Aorta (tissue), 5 donors: Measurements from ENCODE around the gene DDX23. TPM values are rescaled to one million over a fixed set of nuclear protein-coding genes. Genes with fewer than 3 reads are reported as not detected.

Source experiments
- ATAC-seq: fragments of 200-7000 bp; cut with Tn5 transposase; one replicate; pipeline ENCODE4 v1.9.1; 2022; ENCODE audit warnings: moderate library complexity; ENCODE audit not compliant: low FRiP score
- DNase-seq, 2 donors: peaks; one replicate each; pipeline ENCODE4 v3.0.0-alpha.2; 2020
- H3K27ac ChIP-seq, 2 donors: one replicate each; pipeline ENCODE4 v1.5.1; 2013; ENCODE audit warnings: low read length in 2 of 2, mild to moderate bottlenecking in 2 of 2, moderate library complexity in 2 of 2, control low read depth in 1 of 2, inconsistent platforms in 1 of 2, low read depth in 1 of 2
- H3K27me3 ChIP-seq, 2 donors: one replicate each; pipeline ENCODE4 v1.6.1; 2013; ENCODE audit warnings: control low read depth in 1 of 2, low read length in 1 of 2, mild to moderate bottlenecking in 1 of 2, moderate library complexity in 1 of 2; ENCODE audit not compliant: insufficient read depth in 2 of 2, control insufficient read depth in 1 of 2
- H3K36me3 ChIP-seq, 2 donors: one replicate each; pipeline ENCODE4 v1.6.1; 2013; ENCODE audit warnings: control low read depth in 1 of 2, low read length in 1 of 2, mild to moderate bottlenecking in 1 of 2; ENCODE audit not compliant: insufficient read depth in 2 of 2, control insufficient read depth in 1 of 2
- H3K4me1 ChIP-seq, 2 donors: one replicate each; pipeline ENCODE4 v1.6.1; 2013; ENCODE audit warnings: low read length in 2 of 2, control low read depth in 1 of 2, mild to moderate bottlenecking in 1 of 2, moderate library complexity in 1 of 2; ENCODE audit not compliant: insufficient read depth in 2 of 2, control insufficient read depth in 1 of 2
- H3K4me3 ChIP-seq, 2 donors: one replicate each; pipeline ENCODE4 v1.5.1; 2013; ENCODE audit warnings: low read length in 2 of 2, control low read depth in 1 of 2, mild to moderate bottlenecking in 1 of 2
- H3K9me3 ChIP-seq: one replicate; pipeline ENCODE4 v1.6.1; 2013; ENCODE audit warnings: mild to moderate bottlenecking, low read length; ENCODE audit not compliant: control insufficient read depth
- WGBS, 2 donors: extraction: QIAGEN DNeasy Blood & Tissue Kit; methylation state at CpG; one replicate each; pipeline ENCODE4 v1.1.7; 2013; 5-methylcytosine and 5-hydroxymethylcytosine counted together
- intact Hi-C, 2 donors: fragments of 100-400 bp; cut with DNase I; formaldehyde crosslinking; loops; one replicate each; pipeline versions ENCODE4 v1.14.2 to v1.15.0; 2022
- polyA plus RNA-seq, 2 donors: library from polyadenylated mRNA; stranded (reverse); fragments of 200-250 nt; gene quantifications; one replicate each; pipeline ENCODE4 v1.2.3, GENCODE V29; 2013
- total RNA-seq, 2 donors: library from RNA; stranded (reverse); fragmentation: NEBNext Ultra II Directional; extraction: Animal tissue kit (Norgen Biotek cat#: 25700); gene quantifications; one replicate each; pipeline ENCODE4 v1.2.1, GENCODE V29; 2021
- donor health status: healthy with polysubstance abuse.
- donor health status: Bipolar disorder and iron deficiency.
- donor health status: DM: no; HTN: no; CAD: no.
- donor health status: DM: no; HTN: no; CAD: no.
- donor health status: DM: yes; HTN: yes; CAD: no.

The DDX23 gene
- total and polyA plus RNA-seq, 4 donors = 25.9 to 77.2 (median 50.2) TPM

- DNase-seq (no peak), ATAC-seq (no peak)
- H3K27ac ChIP-seq = no peak overlapping the region
- H3K9me3 ChIP-seq = no peaks in the 10 kb centered on the region
- H3K27me3 ChIP-seq = no peaks in the 10 kb centered on the region
- H3K36me3 ChIP-seq = no peaks in the 10 kb centered on the region
- intact Hi-C loops = no loop called here
- no peak overlapping the region for H3K4me3 ChIP-seq
- WGBS, 2 donors = 70 to 83% methylated on average over 2 of the region's 2 CpGs
- no peaks in the 10 kb centered on the region for H3K4me1 ChIP-seq
Observed at GRCh38 chr12:48822711-48823110, 29.3 kb downstream of the DDX23 start.

DNA sequence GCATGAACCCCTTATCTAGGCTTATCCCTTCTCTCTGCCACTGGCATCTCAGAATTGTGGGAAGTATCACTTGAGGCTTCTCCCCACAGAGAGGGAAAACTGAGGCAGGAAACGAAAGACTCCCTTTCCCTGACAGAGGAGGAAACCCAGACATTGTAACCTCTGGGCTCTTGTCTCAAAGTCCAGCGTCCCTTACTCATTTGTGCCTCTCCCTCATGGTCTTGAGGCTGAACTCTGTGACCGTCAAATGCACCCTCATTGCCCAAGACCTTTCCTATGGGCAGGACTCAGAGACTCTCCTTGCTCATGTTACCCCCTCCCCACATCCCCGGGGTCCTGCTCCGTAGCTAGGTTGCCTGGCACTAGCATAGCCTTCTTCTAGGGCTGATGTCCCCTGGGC lies 29.8 kb downstream of the DDX23 start:
- H3K27ac ChIP-seq = no peak overlapping the region
- WGBS, 2 donors = 90 to 92% methylated on average over 5 of the region's 5 CpGs
- H3K4me3 ChIP-seq = no peak overlapping the region
- intact Hi-C loops = no loop called here
- H3K27me3 ChIP-seq = no peaks in the 10 kb centered on the region
- no peak for DNase-seq
- ATAC-seq = no peak
- no peaks in the 10 kb centered on the region for H3K9me3 ChIP-seq
- no peaks in the 10 kb centered on the region for H3K4me1 ChIP-seq
- no peaks in the 10 kb centered on the region for H3K36me3 ChIP-seq

GRCh38 chr12:48819986-48820725 lies 31.8 kb downstream of the DDX23 start:
- H3K9me3 ChIP-seq = no peaks in the 10 kb centered on the region
- intact Hi-C loops = no loop called here
- no peak for ATAC-seq
- DNase-seq = no peak
- H3K4me3 ChIP-seq = no peak overlapping the region
- no peaks in the 10 kb centered on the region for H3K4me1 ChIP-seq
- WGBS, 2 donors = 74 to 78% methylated on average over 5 of the region's 5 CpGs
- H3K36me3 ChIP-seq = no peaks in the 10 kb centered on the region
- no peak overlapping the region for H3K27ac ChIP-seq
- H3K27me3 ChIP-seq = no peaks in the 10 kb centered on the region

DNA sequence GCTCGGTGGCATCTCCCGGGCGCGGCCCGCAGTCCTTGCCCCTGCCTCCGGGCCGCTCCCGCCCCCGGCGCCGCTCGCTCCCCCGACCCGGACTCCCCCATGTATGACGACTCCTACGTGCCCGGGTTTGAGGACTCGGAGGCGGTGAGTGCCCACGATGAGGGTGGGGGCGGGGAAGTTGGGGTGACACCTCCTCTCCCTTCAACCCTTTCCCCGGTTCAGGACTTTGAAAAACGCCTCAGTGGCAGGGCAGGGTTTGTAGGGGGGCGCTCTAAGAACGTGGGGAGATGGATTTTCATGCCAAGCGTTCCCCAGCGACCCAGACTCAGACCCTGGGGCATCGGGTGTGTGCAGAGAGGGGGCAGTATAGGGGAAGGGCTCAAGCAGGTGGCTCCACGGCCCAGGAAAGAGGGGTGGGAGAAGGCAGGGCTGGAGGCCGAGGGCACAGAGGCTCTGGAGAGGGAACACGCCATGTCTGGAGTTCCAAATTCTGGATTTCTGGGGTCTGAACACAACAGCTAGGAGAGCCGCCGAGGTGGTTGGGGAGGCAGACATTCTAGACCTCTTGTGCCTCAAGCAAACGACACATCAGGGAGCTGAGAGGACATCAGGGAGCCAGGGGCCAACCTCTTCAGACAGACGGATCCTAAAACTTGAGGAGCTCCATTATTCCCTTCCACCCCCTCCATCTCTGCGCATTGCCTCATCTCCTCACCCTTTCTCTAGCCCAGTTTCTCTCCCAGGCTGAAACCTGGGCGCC lies 33.0 kb downstream of the DDX23 start:
- H3K27me3 ChIP-seq = no peaks in the 10 kb centered on the region
- no peaks in the 10 kb centered on the region for H3K4me1 ChIP-seq
- intact Hi-C loops = no loop called here
- no peaks in the 10 kb centered on the region for H3K9me3 ChIP-seq
- ATAC-seq (no peak), DNase-seq (peak in 1 of 2 donors; percentile 83)
- 16 to 18% methylated on average over 36 to 37 of the region's 37 CpGs for WGBS, 2 donors
- no peak overlapping the region for H3K27ac ChIP-seq
- H3K4me3 ChIP-seq = peak overlapping the region; percentile 27 to 71
- no peaks in the 10 kb centered on the region for H3K36me3 ChIP-seq

- no peaks in the 10 kb centered on the region for H3K27me3 ChIP-seq
- H3K4me3 ChIP-seq = peak within 1 kb of the TSS; percentile 27 to 71
- intact Hi-C loops = no loop called here
- peak; percentile 26 for ATAC-seq
- WGBS, 2 donors = 1% methylated on average over 67 to 79 of the region's 79 CpGs
- H3K36me3 ChIP-seq = no peaks in the 10 kb centered on the region
- DNase-seq = peak; percentile 84 to 90
- H3K27ac ChIP-seq = no peak within 1 kb of the TSS
- H3K4me1 ChIP-seq = no peaks in the 10 kb centered on the region
- H3K9me3 ChIP-seq = no peaks in the 10 kb centered on the region
Observed at GRCh38 chr12:48817873-48818830, 33.8 kb downstream of the DDX23 start, which contains the start of gene CACNB3. TSS of gene CACNB3 (plus strand) at chr12:48818496. CDS start at chr12:48818930, 434 bp downstream.

GRCh38 chr12:48816143-48816854 lies 35.7 kb downstream of the DDX23 start:
- no peak for ATAC-seq
- Histone ChIP-seq H3K9me3 (no peaks in the 10 kb centered on the region), H3K4me1 (no peaks in the 10 kb centered on the region), H3K36me3 (no peaks in the 10 kb centered on the region), H3K27ac (no peak overlapping the region), H3K4me3 (no peak overlapping the region), H3K27me3 (no peaks in the 10 kb centered on the region)
- intact Hi-C loops = no loop called here
- DNase-seq = no peak
- 93 to 94% methylated on average over 3 of the region's 3 CpGs for WGBS, 2 donors

DNA sequence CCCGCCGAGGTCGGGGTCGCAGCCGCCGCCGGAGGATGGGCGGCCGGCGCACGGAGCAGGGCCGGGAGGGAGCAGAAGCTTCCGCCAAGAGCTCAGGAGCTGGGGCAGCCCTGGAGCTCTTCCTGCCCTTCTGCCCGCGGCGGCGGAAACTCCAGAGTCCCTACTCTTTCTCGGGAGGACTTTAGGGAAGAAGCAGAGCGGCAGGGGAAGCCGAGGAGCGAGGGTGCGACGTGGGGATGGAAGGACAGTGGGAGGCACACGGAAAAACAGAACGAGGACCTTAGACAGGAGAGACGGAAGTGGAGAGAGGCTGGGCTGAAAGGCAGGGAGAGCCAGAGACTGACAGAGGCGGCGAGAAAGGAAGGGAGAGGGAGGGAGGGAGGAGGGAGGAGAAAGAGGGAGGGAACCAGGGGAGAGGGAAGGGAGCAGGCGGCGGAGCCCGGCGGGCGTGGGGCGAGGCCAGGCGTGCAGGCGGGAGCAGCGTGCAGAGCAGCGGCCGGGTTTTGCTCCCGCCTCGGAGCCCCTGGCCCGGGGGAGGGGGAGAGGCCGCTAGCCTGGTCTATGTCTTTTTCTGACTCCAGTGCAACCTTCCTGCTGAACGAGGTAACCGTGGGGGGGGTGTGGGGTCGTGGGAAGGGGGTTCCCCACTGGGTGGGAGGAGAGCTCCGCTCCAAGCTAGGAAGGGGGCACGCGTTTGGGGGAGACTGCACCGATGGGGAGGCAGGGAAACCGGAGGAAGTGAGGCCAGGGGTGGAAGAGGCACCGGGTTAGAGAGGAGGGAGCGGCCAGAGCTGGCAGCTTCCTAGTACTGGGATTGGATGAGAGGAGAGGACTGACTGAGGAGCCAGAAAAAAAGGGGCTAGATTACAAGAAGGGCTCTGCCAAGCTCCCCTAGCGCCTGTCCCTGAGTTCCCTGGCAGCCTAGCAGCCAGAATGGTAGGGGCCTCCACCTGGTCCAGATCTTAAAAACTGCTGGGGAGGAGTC lies 36.5 kb downstream of the DDX23 start:
- ATAC-seq (peak; percentile 86), DNase-seq (peak; percentile 89 to 92)
- H3K27me3 ChIP-seq = no peaks in the 10 kb centered on the region
- 0 to 1% methylated on average over 45 to 54 of the region's 54 CpGs for WGBS, 2 donors
- H3K36me3 ChIP-seq = no peaks in the 10 kb centered on the region
- no peaks in the 10 kb centered on the region for H3K4me1 ChIP-seq
- H3K4me3 ChIP-seq = peak overlapping the region; percentile 67 to 71
- intact Hi-C loops = no loop called here
- H3K27ac ChIP-seq = peak overlapping the region in 1 of 2 donors; percentile 87
- no peaks in the 10 kb centered on the region for H3K9me3 ChIP-seq
